ENCODE measurements around the gene PMPCB.

Gene PMPCB

DNA sequence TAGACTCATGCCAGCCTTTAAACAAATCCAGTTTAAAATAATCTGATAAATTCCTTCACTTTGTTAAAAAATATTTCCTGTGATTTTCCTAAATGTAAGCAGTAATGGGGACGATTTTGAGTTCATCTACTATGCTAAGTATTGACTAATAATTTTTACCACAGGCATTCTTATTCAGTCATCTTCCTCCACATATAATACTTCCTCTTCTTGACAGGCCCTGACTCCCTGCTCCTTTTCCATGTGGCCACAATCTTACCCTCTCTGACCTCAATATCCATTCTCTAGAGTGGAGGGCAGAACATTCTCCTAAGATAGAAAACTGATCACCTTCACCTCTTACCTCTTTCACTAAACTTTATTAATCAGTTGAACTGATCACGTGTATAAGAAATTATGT lies 39.5 kb downstream of the PMPCB start:
- no peak for DNase-seq

DNA sequence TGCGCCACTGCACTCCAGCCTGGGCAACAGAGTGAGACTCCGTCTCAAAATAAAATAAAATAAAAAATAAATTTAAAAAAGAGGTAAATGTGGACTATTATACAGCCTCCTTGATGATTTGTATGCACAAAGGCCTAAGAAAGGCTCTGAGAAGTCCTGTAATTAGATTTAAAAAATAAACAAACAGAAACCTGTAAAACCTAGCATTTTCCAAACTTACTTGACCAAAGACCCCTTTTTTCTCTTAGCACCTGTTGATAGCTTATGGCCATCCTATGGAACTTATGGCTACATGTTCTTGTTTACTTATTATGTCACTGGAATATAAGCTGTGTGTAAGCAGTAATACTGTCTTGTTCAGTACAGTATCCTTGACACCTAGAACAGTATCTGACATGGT lies 41.6 kb downstream of the PMPCB start:
- no peak for DNase-seq

DNA sequence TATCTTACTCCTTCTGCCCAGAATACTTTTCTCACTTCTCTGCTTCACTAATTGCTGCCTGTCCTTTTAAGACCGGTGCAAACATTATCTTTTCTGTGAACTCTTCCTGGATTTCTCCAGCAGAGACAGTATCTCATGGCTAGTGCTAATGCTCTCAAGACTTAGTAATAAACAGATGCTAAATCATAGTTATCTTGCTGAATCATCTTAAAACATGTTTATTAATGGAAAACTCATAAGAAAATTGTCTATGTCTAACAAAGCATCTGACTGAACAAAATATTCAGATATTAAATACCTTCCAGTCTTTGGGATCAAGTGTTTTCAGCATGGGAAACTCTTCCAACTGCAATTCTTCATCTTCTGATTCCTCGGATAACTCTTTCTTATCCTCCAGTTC lies 44.2 kb downstream of the PMPCB start:
- no peak for DNase-seq

DNA sequence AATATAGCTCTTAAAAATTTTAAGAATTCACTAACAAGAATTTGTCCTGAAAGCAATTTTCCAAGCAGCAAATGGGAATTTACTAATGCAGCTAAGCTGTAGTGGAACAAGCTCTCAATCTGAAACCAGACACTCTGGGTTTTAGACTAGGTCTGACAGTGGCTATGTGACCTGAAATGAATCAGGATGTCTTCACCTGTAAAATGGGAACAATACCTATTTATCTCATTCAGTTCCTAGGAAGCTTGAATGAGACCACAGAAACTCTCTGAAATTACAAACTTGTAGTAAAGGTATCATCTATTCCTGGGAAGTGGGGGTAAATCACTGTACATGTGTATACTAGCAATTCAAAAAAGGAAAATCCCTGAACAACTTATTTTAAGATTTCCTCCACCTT lies 46.1 kb downstream of the PMPCB start:
- no peak for DNase-seq

DNA sequence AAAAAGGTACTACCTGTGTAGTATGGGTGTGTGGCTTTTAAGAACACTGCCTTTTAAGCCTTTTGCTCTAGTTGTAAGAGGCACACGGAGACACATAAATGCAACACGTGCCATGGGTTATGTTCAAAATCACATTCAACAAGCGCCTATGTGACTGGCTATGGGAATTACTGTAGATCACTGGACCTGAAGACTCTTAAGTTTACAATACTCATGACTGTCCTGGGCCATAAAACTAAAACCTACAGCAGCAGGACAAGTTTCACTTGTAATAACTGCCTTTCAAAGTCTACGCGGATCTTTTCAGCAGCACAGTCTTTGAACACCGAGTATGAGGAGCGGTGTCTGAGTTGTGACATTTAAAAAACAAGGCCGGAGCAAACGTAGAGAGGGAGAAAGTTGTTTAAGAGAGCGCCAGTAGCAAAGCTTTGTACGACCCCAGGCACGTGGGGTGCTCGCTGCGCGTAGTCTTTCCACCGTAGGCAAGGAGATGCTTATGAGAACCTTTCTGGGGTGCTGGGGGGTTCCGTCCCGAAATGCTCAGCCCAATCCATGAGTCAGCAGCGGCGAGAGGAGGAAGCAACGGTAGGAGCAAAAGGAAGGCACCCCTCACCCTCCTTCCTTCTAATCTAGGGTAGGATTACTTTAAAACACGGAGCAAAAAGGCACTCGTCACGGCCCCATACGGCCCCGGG lies 46.7 kb downstream of the PMPCB start:
- DNase-seq: no peak

DNA sequence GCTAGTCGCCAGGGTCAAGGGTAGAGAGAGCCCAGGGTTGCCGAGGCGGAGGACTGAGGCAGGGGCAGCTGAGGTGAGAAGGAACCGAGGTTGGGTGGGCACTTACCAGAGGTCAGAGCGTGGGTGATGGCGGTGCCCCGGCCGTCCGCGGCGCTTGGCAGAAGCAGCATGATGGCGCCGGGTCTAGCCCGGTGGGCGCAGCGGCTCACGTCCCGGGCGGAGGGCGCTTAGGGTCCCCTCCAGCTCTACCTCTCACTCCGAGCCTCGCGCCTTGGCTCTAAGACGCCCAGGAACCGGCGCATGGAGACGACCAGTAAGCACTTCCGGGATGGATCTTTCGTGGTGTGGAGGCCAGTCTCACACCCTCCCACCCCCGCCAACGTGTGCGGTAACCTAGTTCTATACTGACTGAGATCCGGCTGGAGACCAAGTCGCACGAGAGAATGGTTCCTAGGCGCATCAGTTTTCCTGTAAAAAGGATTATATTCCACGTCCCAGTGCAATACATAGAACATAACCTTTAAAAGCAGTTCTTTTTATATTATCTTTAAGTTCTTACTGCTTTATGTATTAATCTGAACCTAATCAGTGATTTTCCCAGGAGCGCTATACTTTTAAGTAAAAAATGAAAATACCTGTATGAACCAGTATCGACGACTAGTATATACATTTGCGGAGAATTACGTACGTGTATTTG lies 47.4 kb downstream of the PMPCB start, which contains the start of gene DNAJC2:
DNAJC2 (minus strand) TSS at position 315 of the 697 bp plus-strand sequence; CDS start at position 170, 145 bp downstream.
- peak; percentile 95 for DNase-seq

DNA sequence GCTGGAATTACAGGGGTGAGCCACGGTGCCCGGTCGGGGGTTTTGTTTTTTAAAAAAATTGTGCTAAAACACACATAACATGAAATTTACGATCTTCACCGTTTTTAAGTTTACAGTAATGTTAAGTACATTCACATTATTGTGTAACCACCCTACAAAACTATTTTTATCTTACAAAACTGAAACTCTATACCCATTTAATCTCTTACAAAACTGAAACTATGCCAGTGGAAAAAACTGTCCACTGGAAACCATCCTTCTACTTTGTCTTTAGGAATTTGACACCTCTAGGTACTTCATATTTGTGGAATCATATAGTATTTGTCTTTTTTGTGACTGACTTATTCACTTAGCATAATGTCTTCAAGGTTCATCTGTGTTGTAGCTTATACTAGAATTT lies 49.2 kb downstream of the PMPCB start:
- no peak for DNase-seq

DNA sequence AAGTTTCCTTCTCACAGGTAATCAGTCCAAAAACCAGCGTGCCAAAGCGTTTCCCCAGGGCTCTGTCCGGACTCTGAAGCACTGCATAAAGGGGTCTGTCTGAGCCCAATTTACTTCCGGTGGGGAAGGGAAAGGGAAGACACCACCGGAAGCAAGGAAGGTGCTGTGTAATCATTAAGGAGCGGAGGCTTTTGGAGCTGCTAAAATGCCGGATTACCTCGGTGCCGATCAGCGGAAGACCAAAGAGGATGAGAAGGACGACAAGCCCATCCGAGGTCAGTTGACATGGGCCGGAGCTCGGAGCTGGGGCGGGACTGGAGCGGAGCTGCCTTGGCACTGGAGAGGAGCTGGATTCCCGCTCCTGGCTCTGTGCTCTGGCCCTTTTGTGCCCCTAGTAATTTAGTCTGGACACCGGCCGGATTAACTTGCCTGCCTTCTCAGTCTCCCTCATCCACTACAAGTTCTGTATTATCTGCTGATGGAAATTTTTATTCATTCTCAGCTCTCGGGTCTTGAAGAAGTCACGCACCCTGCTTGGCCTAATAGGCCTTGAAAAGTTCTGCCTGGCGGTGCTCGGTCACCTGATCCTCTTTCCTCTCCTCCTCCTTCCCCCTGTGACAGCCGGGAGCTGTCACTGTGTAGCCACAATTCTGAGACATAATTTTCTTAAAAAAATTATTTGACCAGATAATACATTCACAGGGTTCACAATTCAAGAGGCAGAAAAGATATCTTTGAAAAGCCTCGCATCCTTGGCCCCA lies 50.5 kb downstream of the PMPCB start, which contains the start of gene PSMC2:
PSMC2 (plus strand) TSS at position 137 of the 761 bp plus-strand sequence; CDS start at position 206, 69 bp downstream.
- peak; percentile 92 for DNase-seq

DNA sequence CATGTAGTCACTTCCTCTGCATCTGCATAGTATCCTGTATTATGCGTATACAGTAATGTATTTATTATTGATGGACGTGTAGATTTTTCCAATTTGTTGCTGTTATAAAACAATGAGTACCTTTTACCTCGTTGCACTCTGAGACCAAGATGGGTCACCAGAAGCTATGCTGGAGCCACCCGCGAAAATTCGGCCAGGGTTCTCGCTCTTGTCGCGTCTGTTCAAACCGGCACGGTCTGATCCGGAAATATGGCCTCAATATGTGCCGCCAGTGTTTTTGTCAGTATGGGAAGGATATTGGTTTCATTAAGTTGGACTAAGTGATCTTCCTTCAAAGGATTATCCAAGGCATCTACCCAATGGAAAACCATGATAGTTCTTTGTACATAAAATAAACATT lies 51.2 kb downstream of the PMPCB start:
- no peak for DNase-seq

DNA sequence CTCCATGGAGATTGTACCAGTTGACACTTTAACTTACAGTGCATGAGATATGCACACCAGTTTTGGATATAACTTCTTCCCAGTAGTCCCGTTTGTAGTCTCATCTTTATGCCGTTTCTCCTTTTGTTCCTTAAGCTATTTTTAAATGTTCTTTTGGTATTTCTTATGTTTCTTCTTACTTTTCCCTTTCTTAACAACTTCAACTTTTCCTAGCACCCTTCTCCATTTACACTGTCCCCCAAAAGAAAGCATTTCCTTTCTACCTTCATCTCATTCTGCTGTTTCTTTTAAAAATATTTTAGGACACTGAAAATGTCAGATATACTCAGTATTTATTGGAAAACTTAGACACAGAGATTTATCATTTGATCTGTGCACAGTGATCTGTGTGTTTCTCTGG lies 51.7 kb downstream of the PMPCB start:
- no peak for DNase-seq

DNA sequence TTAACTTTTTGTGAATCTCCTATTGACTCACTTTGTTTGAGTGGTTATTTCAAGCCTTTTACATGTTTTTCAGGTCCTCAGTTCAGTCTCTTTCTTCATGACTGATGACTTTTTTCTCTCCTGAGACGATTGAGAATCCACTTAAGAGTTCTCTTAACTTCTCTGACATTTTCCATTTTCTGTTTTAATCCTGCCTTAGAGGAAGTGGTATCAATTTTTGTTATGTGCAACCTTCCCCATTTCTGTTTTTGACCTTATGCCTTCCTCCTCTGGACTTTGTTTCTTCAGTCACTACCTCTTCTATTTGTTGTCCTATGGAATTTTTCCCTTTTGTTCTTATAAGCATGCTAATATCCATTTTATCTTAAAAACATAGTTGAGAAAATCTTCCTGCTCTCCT lies 52.6 kb downstream of the PMPCB start:
- no peak for DNase-seq
